Stimulated activated CD8-positive, alpha-beta memory T cell treated with anti-CD3 and anti-CD28 coated beads, Interleukin-7, amount 100 ng/mL, for 1 hour (primary cell): Measurements from ENCODE around the gene INPPL1.
"Not testable (repeated sequence)": the region's sequence is repeated elsewhere in the genome, so short reads cannot be mapped to it uniquely, and the experiment has no call there.

Source experiments
- DNase-seq, 2 donors: peaks; one replicate each; pipeline ENCODE4 v3.0.0-alpha.2; 2020; ENCODE audit warnings: low read depth in 2 of 2

INPPL1 gene

GRCh38 chr11:72244060-72244360 is 19.4 kb downstream of the INPPL1 start, which contains the start of gene PHOX2A:
TSS of gene PHOX2A (minus strand) at chr11:72244176. CDS start at chr11:72244004, 172 bp downstream.
- DNase-seq = no peak

GRCh38 chr11:72244361-72245262 is 20.0 kb downstream of the INPPL1 start:
- DNase-seq = no peak

GRCh38 chr11:72245263-72245816 is 20.8 kb downstream of the INPPL1 start:
- no peak for DNase-seq

GRCh38 chr11:72247584-72247983 is 23.0 kb downstream of the INPPL1 start:
- DNase-seq = no peak

GRCh38 chr11:72249961-72250360 is 25.4 kb downstream of the INPPL1 start:
- no peak for DNase-seq

GRCh38 chr11:72250661-72251464 is 26.3 kb downstream of the INPPL1 start:
- no peak for DNase-seq

- DNase-seq = no peak
Measured at GRCh38 chr11:72251614-72252013, 27.0 kb downstream of the INPPL1 start.

- DNase-seq = no peak
Measured at GRCh38 chr11:72253392-72253791, 28.8 kb downstream of the INPPL1 start.

GRCh38 chr11:72254299-72254993 is 29.9 kb downstream of the INPPL1 start:
- no peak for DNase-seq

GRCh38 chr11:72257570-72257969 is 33.0 kb downstream of the INPPL1 start:
- no peak for DNase-seq

GRCh38 chr11:72259490-72259889 is 34.9 kb downstream of the INPPL1 start:
- no peak for DNase-seq

- DNase-seq = no peak
Measured at GRCh38 chr11:72260574-72260973, 36.0 kb downstream of the INPPL1 start.

- DNase-seq = no peak
Measured at GRCh38 chr11:72263361-72263760, 38.8 kb downstream of the INPPL1 start.

- no peak for DNase-seq
Measured at GRCh38 chr11:72265951-72266350, 41.4 kb downstream of the INPPL1 start.

- not testable (repeated sequence) for DNase-seq
Measured at GRCh38 chr11:72266960-72267359, 42.4 kb downstream of the INPPL1 start.

- DNase-seq = no peak
Measured at GRCh38 chr11:72267956-72268617, 43.5 kb downstream of the INPPL1 start.

GRCh38 chr11:72271980-72272379 is 47.4 kb downstream of the INPPL1 start:
- DNase-seq = no peak

GRCh38 chr11:72274435-72274834 is 49.9 kb downstream of the INPPL1 start:
- no peak for DNase-seq

GRCh38 chr11:72278905-72279304 is 54.3 kb downstream of the INPPL1 start:
- DNase-seq = no peak

GRCh38 chr11:72280037-72280436 is 55.5 kb downstream of the INPPL1 start:
- DNase-seq = no peak

- DNase-seq = no peak
Measured at GRCh38 chr11:72280726-72281315, 56.3 kb downstream of the INPPL1 start.
